Epithelial cell of proximal tubule (primary cell): ENCODE measurements around the gene SHISA6. TPM values are rescaled to one million over a fixed set of nuclear protein-coding genes. Genes with fewer than 3 reads are reported as not detected.

Experiments used
- DNase-seq: peaks from one replicate; pipeline ENCODE4 v3.0.0-alpha.2; 2011; ENCODE audit warnings: low read depth
- H3K4me3 ChIP-seq: 2 replicates; pipeline ENCODE4 v1.5.1; 2011; ENCODE audit warnings: low read depth, mild to moderate bottlenecking, low read length
- total RNA-seq: library from RNA; depleted of rRNA; stranded (reverse); fragments of >200 nt; gene quantifications from 2 replicates; pipeline ENCODE4 v1.2.3, GENCODE V29; 2015
- TF ChIP-seq, protein P1 (sequence below): conservative IDR thresholded peaks from 2 replicates; pipeline ENCODE4 v1.5.1; 2012; ENCODE audit warnings: low read depth, mild to moderate bottlenecking, low read length

SHISA6 gene
- not detected in 2 replicates for total RNA-seq

DNA sequence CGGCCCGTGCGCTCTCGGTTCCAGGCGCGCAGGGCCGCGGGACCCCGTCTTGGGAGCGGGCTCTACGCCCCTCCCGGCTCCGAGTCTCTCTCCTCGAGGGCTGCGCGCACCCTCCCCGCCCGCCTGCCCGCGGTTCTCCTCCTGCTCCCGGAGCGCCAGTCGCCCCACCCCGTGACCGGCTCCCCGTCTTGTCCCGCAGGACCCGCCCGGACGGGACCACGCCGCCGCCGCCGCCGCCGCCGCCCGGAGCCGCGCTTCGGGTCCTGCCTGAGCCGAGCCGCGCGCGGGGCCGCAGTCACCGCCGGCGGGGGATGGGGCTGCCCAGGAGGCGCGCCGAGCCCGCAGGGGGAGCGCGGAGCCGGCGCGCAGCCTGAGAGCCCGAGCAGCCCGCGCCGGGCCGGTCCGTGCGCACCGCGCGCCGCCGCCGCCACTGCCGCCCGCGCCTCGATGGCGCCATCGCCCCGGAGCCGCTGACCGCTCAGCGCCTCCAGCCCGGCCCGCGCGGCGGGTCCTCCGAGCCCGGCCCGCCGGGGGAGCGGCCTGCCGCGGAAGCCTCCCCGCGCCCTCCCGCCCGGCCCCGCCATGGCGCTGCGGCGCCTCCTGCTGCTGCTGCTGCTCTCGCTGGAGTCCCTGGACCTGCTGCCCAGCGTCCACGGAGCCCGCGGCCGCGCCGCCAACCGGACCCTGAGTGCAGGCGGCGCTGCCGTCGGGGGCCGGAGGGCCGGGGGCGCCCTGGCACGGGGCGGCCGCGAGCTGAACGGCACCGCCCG is at the start of gene SHISA6:
Gene SHISA6 (plus strand): TSS at position 373 of the 770 bp plus-strand sequence.
- TF ChIP-seq, protein P1, sequence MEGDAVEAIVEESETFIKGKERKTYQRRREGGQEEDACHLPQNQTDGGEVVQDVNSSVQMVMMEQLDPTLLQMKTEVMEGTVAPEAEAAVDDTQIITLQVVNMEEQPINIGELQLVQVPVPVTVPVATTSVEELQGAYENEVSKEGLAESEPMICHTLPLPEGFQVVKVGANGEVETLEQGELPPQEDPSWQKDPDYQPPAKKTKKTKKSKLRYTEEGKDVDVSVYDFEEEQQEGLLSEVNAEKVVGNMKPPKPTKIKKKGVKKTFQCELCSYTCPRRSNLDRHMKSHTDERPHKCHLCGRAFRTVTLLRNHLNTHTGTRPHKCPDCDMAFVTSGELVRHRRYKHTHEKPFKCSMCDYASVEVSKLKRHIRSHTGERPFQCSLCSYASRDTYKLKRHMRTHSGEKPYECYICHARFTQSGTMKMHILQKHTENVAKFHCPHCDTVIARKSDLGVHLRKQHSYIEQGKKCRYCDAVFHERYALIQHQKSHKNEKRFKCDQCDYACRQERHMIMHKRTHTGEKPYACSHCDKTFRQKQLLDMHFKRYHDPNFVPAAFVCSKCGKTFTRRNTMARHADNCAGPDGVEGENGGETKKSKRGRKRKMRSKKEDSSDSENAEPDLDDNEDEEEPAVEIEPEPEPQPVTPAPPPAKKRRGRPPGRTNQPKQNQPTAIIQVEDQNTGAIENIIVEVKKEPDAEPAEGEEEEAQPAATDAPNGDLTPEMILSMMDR = no peak
- peak within 1 kb of the TSS; percentile 16 for H3K4me3 ChIP-seq

DNA sequence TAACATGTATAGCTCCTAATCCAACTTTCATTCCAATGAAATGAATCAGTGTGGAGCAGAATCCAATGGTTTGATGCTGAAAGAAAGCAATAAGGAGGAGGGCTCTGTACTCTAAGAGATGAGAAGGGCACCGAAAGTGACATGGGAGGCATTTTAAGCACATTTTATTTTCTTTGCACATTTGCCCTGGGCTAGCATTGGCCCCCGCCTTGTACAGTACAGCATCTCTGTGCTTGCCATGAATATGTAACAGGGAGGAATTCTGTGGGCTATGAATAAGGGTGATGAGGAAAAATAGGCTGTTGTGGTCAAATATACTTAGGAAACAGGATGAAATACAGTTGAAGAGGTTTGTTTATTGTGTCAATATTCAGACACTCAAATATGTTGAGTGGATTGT is 45.2 kb upstream of the SHISA6 start:
- DNase-seq = no peak
- TF ChIP-seq, protein P1 = no peak
- no peak overlapping the region for H3K4me3 ChIP-seq

More for the DNA sequence above, at the start of gene SHISA6:
- DNase-seq = no peak

DNA sequence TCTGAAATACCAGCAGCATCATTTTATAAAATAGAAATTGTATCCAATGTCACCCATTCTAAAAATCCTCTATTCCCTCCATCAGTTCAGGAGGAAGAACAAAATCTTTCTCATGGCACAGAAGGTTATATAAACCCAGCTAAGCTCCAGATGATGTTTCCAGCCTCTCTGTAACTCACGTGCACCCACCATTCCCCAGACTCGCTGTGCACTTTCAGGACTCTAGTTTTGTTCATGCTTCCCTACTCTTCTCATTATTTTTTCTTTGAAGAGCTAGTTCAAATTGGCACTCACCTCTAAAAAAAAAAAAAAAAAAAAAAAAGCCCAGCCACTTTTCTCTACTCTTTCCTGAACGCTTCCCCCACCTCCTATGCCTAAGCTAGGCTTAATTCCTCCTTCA is 36.0 kb upstream of the SHISA6 start:
- no peak for DNase-seq
- TF ChIP-seq, protein P1 = no peak
- no peak overlapping the region for H3K4me3 ChIP-seq

DNA sequence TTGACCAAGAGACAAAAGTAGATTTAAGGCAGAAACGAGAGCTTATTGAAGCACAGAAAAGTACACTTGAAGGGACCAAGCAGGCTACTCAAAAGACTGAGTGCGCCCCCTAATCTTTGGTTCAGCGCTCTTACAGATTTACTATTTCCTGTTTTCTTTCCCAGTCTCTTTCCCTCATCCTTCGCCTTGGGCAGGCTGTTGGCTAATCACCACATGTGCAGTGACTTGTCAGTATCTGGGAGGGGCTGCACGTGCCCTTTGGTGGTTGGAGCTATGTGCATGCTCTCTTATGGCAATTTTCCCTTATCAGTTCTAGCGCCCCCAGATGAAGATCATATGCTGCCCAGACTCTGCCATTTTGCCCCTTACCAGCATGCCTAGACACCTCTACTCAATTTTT is 35.4 kb upstream of the SHISA6 start:
- TF ChIP-seq, protein P1 = no peak
- H3K4me3 ChIP-seq = no peak overlapping the region
- no peak for DNase-seq

DNA sequence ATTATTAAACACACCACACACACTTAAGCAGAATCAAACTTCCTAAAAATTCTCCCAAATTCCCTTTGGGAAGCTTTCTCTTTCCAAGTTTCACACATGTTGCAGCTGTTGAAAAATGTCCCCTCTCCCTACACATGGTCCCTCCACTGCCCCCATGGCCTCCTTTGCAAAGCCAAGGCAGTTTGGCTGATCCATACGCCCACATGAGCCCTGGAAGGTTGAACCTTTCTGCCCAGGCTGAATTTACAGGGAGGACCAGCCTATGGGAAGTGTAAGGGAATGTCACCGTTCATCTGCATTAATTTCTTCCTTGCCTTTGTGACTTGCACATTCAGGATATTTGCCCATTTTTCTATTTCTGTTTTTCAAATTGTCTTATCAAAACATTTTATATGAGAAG is 31.1 kb upstream of the SHISA6 start:
- H3K4me3 ChIP-seq = no peak overlapping the region
- TF ChIP-seq, protein P1 = no peak
- no peak for DNase-seq

DNA sequence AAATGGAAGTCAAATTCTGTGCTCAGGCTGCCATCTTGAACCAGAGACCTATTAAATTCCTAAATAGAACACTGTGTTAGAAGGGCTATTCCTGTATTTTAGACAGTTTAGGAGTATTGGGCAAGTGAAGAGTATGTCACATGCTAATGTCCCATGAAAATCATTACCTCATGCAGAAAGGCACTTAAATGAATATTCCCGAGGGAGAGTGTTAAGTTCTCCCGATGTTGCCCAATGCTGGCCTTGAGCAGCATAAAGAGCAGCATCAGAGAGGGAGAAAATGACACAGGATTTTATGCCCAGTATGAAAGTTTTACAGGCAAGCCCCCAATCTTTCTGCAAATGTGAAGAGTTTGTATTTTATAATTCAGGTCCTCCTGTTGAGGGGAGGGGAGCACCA is 28.2 kb upstream of the SHISA6 start:
- no peak for DNase-seq
- TF ChIP-seq, protein P1 = no peak
- H3K4me3 ChIP-seq = no peak overlapping the region

DNA sequence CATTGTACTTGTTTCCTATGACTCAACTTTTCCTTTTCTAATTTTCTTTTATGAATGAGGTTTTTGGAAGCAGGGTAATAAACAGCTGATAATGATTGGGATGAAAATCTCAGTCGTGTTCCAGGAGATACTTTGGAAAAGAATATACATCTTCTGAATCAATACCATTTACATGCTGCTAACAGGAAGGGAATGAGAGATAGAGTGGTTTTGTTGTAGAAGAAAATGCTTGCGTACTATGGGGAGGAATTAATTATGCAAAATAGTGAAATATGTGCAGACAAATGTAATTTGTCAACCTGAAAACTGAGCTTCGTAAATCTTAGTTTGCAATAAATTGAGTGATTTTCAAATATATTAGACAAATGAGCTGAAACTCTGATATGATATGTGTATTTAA is 24.0 kb upstream of the SHISA6 start:
- no peak for DNase-seq
- H3K4me3 ChIP-seq = no peak overlapping the region
- TF ChIP-seq, protein P1 = no peak
